HG03108 (cell line): ENCODE measurements around the gene IGSF10.

Experiments used
- ATAC-seq: cut with Tn5 transposase; IDR thresholded peaks from one replicate; pipeline ENCODE4 v1.9.1; 2021; ENCODE audit warnings: moderate library complexity; ENCODE audit not compliant: unreplicated experiment

The IGSF10 gene

GRCh38 chr3:151467069-151467468 lies 6.2 kb upstream of the IGSF10 start:
- no peak for ATAC-seq

- no peak for ATAC-seq
These were observed 2.1 kb upstream of the IGSF10 start for GRCh38 chr3:151462991-151463390.

- no peak for ATAC-seq
These were observed 1.5 kb upstream of the IGSF10 start for GRCh38 chr3:151462278-151462780.

- no peak for ATAC-seq
These were observed 633 bp downstream of the IGSF10 start for GRCh38 chr3:151460228-151460627.

- ATAC-seq: no peak
These were observed 1.5 kb downstream of the IGSF10 start for GRCh38 chr3:151459358-151459757.

- ATAC-seq: no peak
These were observed 4.8 kb downstream of the IGSF10 start for GRCh38 chr3:151456065-151456464.

- ATAC-seq: no peak
These were observed 8.0 kb downstream of the IGSF10 start for GRCh38 chr3:151452841-151453240.

- ATAC-seq: no peak
These were observed 8.5 kb downstream of the IGSF10 start for GRCh38 chr3:151452368-151452767.

- no peak for ATAC-seq
These were observed 14.9 kb downstream of the IGSF10 start for GRCh38 chr3:151446002-151446340.

GRCh38 chr3:151445273-151446001 lies 15.4 kb downstream of the IGSF10 start:
- ATAC-seq: no peak

- ATAC-seq: no peak
These were observed 17.3 kb downstream of the IGSF10 start for GRCh38 chr3:151443583-151443982.

- no peak for ATAC-seq
These were observed 19.9 kb downstream of the IGSF10 start for GRCh38 chr3:151440940-151441339.

- ATAC-seq: no peak
These were observed 21.2 kb downstream of the IGSF10 start for GRCh38 chr3:151439652-151440125.

GRCh38 chr3:151437906-151438305 lies 23.0 kb downstream of the IGSF10 start:
- no peak for ATAC-seq

- no peak for ATAC-seq
These were observed 24.0 kb downstream of the IGSF10 start for GRCh38 chr3:151436675-151437446.

- ATAC-seq: no peak
These were observed 26.5 kb downstream of the IGSF10 start for GRCh38 chr3:151434151-151434890.

GRCh38 chr3:151432616-151433372 lies 28.1 kb downstream of the IGSF10 start:
- ATAC-seq: no peak

GRCh38 chr3:151431940-151432339 lies 28.9 kb downstream of the IGSF10 start:
- ATAC-seq: no peak

GRCh38 chr3:151430821-151431484 lies 29.9 kb downstream of the IGSF10 start:
- no peak for ATAC-seq

- ATAC-seq: no peak
These were observed 32.5 kb downstream of the IGSF10 start for GRCh38 chr3:151428386-151428785.
